HG02885 (cell line): Measurements from ENCODE around the gene GEMIN4.
"Not testable (repeated sequence)": the region's sequence is repeated elsewhere in the genome, so short reads cannot be mapped to it uniquely, and the experiment has no call there.

ENCODE experiments used
- ATAC-seq: cut with Tn5 transposase; IDR thresholded peaks from one replicate; pipeline ENCODE4 v1.9.1; 2021; ENCODE audit warnings: mild to moderate bottlenecking; ENCODE audit not compliant: unreplicated experiment, poor library complexity

Gene GEMIN4

DNA sequence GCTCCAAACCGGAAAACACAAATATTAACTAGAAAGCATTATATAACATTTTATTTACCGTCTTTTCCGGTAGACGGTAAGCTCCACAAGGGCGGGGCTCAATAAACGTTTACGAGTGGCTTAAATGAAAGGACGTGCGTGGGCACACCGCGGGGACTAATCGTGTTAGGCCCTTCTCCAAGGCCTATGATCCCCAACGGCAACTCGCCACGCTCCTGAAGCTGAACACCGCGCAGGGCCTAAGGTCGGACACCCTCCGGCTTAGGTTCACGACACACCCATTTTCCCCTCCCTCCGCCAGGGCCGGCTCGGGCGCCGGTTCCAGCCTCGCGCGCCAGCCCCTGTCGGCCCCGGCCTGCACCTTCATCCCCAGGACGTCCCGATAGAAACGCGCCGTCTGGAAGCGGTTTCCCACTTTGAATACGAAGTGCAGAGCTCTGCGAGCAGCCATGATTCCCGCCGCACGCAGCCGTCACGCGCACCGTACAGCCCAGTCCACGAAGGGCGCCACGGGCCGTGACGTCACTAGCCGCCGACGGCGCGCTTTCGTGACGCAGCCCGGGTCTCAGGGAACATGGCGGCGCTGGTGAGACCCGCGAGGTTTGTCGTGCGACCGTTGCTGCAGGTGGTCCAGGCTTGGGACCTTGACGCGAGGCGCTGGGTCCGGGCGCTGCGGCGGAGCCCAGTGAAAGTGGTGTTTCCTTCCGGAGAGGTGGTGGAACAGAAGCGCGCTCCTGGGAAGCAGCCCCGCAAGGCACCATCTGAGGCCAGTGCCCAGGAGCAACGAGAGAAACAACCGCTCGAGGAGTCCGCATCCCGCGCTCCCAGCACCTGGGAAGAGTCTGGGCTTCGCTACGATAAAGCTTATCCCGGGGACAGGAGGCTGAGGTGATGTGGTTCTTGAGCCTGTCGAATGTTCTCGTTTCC is 30.0 kb upstream of the GEMIN4 start, which contains the start of the genes GLOD4 and MRM3:
Gene GLOD4 (minus strand): TSS at position 476 of the 927 bp plus-strand sequence. CDS start 25 bp downstream, at position 451.
Gene MRM3 (plus strand): TSS at position 549 of the 927 bp plus-strand sequence. CDS start 26 bp downstream, at position 575.
- peak; percentile 89 for ATAC-seq

DNA sequence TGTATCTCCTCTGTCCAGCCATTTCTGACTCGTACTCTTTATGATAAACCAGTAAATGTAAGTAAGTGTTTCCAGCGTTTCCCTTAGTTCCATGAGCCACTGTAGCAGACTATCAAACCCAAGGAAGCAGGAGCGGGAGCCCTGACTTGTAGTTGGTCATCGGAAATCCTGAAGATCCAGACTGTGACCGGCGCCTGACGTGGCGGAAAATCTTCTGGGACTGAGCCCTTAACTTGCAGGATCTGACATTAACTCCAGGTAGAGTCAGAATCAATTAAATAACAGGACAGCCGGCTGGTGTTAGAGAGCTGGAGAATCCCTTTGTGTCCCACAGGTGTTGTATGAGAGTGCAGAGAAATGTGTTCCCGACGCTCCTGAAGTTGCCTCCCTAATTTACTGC is 26.0 kb upstream of the GEMIN4 start:
- ATAC-seq: no peak

DNA sequence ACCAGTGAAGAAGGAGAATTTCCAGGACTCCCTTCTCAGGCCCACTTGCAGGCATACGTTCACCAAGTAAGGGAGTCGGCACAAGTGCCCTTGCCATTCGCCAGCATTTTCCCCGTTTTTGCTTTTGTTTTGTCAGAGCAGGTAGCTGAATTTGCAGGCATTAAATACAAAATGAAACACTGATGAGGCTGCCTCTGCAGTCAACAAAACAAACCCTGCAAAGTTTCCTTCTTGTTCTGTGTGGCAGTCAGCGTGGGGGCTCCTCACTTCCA is 22.2 kb upstream of the GEMIN4 start:
- no peak for ATAC-seq

DNA sequence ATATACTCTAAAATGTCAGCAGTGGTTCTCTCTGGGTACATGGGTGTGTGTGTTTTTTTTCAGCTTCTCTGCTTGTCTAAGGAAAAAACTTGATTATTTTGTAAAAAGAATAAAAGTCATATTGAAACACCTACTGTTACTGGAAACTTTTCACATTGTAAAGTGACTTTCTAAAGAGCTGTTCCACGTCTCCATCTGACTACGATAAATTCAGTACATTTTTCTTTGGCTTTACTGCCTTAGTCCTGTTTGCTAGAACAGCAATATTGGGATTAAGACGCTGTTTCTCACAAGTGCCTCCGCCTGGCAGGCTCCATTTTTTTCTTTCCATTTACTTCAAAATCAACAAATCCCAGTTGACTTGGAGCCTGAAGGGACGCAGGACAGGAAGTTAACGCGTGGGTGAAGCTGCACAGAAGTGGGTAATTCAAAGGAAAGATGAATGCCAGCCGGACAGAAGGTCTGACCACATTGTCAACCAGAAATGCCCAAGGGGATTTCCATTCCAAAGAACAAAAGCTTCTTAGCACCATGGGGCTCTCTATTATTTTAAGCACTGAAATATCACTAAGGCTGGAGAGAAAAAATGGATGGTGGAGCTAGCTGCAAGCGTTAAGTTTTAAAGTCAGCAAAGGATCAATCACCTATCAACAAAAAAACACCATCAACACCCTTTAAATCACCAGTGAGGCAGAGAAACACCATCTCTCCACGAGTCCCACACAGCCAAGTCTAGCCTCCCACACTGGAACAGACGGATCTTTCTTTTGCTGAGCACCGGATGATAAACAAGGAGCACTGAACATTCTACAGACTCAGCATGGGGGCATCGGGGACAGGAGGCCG is 21.6 kb upstream of the GEMIN4 start:
- no peak for ATAC-seq

DNA sequence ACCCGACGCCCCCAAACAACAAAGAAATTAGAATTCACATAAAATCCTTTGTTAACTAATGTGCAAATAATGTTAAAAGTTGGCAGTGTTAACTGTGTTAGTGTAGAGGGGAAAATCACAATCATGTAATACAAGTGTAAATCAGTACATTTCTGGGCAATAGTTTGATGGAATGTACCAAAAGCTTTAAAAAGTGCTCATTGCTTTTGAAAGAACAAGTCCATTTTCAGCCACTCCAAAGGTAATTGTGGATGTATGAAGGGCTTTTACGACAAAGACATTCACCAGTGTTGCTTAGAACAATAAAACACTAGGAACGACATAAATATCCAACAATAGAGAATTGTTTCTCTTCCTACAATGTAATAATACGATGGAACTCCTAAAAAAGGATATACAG is 21.0 kb upstream of the GEMIN4 start:
- no peak for ATAC-seq

DNA sequence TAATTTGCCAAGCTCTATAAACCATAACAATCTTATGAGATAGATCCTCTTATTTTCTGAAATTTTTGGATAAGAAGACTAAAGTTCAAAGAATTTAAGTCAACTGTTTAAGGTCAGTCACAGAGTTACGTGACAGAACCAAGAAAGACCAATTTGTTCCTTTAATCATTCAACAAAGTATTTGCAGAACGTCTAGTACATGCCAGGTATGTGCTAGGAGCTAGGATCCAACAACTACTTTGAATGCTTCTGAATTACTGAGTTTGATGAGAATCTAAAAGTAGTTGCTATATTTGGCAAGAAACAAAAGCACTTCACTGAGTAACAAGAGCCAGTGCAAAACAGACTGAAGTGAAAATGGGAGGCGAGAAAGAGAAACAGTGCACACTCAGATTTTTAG is 15.0 kb upstream of the GEMIN4 start:
- ATAC-seq: no peak

DNA sequence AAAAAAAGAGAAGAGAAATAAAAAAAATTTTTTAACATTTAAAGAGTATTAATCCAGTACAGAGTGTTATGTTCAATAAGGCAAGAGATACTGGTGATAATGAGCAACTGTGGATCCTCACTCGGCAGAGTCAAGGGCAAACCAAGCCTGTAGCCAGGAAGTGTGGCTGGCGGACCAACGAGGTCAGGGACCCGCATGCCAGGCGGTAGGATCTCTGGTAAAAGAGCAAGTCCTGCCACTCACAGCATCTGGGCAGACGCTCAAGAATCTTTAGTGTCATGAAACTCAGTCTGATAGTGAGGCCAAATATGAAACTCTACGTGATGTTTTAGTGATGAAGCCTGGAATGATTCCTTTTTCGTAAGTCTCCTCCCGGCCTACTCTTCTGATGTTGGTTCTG is 8.3 kb upstream of the GEMIN4 start:
- ATAC-seq: no peak

DNA sequence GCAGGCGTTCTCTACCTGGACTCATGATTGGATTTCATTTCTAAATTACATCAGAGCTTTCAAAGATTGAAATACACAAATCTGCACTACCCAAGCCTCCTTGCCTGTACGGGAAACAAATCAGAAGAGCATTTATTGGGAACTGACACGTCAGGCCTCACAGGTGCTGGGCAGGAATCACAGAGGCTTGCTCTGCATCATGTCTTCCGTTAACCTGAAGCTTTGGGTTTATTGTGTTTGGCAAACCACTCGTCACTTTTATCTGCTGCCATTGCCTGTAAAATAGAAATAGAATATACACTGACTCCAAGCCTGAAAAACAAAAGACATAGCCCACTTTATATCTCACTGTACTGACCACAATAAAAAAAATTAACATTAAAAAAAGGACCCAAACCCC is 7.9 kb upstream of the GEMIN4 start:
- ATAC-seq: no peak

DNA sequence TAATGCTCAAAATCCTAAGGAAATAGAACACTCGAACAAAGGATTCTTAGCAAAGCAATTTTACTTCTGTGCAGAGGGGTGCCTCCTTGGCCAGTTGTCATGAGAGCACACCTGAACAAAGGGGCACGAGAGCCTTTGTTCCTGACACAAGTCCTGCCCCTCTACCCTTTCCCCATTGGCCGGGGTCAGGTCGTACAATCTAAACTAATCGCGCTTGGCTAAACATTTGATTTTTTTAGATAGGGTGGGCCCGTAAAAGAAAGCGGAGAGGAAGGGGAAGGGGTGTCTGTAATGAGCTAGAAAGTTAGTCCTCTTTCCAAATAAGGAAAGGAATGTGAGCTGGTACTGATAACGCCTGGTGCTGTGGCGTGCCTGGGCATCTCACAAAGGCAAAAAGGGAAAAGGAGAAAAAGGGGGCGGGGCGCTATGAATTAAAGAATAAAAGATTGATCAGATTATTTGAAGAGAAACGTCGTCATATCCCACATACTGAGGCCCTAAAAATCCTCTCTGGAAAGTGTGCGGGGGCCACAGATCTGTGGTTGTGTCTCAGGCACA is 4.0 kb upstream of the GEMIN4 start:
- not testable (repeated sequence) for ATAC-seq

DNA sequence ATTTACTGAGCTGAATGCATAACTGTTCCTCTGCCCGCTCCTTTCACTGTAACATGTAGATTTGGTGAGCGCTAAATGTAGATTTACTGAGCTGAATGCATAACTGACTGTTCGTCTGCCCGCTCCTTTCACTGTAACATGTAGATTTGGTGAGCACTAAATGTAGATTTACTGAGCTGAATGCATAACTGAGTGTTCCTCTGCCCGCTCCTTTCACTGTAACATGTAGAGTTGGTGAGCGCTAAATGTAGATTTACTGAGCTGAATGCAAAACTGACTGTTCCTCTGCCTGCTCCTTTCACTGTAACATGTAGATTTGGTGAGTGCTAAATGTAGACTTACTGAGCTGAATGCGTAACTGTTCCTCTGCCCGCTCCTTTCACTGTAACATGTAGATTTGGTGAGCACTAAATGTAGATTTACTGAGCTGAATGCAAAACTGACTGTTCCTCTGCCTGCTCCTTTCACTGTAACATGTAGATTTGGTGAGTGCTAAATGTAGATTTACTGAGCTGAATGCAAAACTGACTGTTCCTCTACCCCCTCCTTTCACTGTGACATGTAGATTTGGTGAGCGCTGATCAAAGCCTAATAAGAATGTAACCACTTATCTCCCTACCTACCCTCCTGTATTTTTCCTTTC is 3.4 kb upstream of the GEMIN4 start:
- not testable (repeated sequence) for ATAC-seq

DNA sequence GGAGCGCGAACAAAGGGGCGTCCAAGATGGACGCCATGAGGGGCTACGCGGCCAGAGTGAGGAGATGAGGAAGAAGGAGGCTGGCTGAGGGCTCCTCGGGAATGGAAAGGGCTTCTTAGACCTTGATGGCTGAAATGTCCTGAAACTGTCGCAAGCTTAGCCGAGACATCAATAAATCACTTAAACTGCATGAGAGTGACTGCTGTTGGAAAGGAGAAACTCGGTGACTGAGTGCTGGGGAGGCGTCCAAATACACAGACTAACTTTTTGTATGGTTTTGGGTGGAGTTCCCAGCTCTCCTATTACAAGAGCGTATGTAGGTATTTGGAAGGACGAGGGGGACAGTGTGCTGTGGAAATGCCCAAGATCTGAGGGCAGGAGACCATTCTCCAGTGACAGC is 1.4 kb upstream of the GEMIN4 start:
- ATAC-seq: no peak

DNA sequence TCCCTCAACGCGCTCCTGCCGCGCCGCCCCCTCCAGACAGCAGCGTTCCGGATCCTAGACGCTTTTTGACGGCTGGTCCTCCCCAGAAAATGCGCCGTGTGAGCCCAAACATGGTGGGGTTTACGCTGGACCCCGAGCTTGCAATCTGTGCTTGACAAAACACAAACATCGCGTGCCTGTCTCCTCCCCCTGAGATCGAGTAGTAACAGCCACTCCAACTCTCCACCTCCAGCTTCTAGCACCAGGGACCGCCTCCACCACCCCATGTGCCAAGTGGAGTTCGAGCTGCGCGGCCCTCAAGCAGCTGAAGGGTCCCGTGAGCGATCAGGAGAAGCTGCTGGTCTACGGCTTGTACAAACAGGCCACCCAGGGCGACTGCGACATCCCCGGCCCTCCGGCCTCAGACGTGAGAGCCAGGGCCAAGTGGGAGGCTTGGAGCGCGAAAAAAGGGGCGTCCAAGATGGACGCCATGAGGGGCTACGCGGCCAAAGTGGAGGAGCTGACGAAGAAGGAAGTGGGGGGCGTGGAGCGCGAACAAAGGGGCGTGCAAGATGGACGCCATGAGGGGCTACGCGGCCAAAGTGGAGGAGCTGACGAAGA is 656 bp upstream of the GEMIN4 start:
- ATAC-seq: no peak

DNA sequence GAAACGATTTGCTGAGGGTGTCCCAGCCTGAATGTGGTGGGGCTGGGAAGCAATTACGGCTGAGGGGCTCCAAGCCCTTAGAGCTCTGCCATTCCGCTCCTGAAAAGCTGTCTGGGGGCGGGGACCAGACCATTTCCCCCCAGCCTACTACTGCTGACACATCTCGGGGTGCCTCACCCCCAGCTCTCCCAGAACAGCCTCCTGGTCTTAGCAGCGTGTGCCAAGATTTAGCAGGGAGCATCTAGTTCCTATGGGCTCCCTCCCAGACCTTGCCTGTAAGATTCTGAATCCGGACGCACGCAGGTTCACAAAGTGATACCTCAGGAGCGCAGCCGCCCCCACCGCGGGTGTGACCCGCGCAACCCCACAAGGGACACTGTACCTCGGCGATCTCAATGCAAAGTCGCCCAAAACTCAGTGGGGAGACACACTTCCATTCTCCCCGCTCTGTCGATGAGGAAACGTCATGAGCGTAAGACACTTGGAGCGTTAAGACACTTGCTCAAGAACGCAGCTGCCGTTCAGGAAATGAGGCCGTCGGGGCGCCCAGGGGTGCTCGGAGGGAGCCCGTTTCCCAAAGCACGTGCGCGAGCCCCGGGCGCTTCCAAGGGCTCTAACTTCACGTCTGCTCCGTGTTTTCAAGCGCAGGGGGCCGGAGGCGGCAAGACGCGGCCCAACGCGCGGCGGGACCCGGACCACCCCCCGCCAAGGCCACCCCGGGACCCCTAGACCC is 629 bp downstream of the GEMIN4 start:
- peak; percentile 33 for ATAC-seq

DNA sequence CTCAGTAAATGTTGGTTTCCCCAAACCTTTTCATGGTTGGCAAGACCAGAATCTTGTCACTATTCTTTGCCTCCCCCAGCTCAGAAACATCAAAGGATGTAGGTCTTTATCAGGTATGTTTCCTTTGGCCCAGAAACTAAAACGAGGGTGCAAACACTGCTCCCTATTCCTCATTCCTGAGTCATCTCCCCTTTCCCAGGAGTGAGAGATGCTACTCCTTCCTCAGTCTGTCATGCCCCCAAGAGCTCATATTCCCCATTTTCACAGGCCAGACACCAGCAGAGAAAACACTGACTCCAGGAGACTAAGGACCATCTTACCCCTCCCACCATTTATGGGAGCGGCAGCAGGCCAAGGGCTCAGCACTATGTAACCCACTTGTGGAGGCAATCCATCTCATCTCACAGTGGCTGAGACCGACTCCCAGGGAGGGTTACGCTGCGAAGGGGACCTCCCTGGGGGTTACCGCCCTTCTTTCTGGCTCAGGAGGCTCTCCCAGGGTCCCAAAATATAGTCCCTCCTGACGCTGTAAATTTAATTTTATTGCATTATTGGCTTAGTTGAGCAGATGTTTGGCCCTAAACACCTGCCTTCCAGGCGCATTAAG is 1.5 kb downstream of the GEMIN4 start:
- ATAC-seq: no peak

DNA sequence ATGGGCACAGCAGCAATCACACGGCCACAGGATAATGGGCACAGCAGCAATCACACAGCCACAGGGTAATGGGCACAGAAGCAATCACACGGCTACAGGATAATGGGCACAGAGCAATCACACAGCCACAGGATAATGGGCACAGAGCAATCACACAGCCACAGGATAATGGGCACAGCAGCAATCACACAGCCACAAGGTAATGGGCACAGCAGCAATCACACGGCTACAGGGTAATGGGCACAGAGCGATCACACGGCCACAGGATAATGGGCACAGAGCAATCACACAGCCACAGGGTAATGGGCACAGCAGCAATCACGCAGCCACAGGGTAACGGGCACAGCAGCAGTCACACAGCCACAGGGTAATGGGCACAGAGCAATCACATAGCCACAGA is 2.7 kb downstream of the GEMIN4 start:
- not testable (repeated sequence) for ATAC-seq

DNA sequence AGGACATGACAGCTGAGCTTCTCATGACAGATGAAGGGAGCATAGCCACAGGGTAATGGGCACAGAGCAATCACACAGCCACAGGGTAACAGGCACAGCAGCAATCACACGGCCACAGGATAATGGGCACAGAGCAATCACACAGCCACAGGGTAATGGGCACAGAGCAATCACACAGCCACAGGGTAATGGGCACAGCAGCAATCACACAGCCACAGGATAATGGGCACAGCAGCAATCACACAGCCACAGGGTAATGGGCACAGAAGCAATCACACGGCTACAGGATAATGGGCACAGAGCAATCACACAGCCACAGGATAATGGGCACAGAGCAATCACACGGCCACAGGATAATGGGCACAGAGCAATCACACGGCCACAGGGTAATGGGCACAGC is 3.5 kb downstream of the GEMIN4 start:
- ATAC-seq: not testable (repeated sequence)

DNA sequence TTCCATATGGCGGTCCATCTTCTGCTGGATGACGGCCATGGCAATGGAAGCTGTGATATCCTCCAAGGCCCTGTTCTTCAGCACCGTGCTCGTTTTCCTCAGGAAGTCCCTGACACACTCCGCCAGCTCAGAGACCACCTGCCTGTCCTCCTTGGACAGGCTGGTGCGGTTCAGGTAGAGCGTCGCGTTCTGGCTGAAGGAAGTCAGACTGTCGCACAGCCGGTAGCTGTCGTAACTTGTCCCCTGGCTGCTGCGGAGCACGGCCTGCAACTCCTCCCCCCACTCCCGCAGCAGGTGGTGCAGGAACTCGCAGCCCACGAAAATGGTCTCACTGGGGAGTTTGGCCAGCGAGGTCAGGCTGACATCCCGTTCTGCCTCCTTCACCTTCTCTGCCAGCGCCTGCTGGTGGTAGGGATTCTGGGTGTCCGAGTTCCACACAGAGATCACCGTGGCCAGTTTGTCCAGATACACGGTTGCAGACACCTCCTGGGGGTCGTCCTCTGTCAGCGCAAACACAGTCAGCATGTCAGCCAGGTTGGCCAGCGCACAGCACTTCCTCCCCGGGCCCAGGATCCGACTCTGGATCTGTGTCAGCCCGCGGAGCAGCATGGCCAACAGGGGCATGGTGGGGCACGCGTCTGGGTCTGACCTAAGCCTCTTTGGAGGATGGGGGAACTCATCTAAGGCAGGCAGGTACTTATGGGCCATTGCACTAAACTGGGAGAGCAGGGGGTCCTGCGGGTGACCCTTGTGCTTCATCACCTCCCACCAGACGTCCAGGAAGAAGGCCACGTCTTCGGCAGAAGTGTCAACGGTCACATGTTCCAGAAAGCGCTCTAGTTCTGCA is 5.1 kb downstream of the GEMIN4 start:
- ATAC-seq: no peak

DNA sequence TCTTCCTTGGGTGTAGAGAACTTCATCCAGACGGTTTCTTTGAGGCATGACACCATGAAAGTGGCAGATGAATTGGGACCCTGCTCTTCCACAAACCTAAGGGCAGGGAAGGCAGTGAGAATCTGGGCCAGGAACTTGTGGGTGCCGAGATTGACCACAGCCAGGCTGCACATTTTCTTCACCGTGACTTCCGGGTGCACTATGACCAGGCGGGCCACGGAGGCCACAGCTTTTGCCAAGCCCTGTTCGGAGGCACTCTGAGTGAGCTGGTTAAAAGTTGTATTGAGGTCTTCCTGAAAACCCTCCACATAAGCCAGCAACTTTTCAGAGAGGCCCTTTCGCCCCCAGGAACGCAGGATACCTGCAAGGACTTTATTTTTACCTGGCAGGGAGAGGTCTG is 5.9 kb downstream of the GEMIN4 start:
- no peak for ATAC-seq
